WERI-Rb-1 (cell line): ENCODE data around the gene KIFC3.

Experiments used
- DNase-seq: peaks from one replicate; pipeline ENCODE4 v3.0.0-alpha.2; 2020
- H3K27ac ChIP-seq: fragments of 250-450 bp; sonication (Bioruptor Pico); 2 replicates; pipeline ENCODE4 v1.5.1; 2020; ENCODE audit warnings: mild to moderate bottlenecking, moderate library complexity
- H3K27me3 ChIP-seq: fragments of 250-450 bp; sonication (Bioruptor Pico); 2 replicates; pipeline ENCODE4 v1.5.1; 2021; ENCODE audit warnings: mild to moderate bottlenecking, low read depth, moderate library complexity; ENCODE audit not compliant: insufficient read depth, severe bottlenecking
- H3K36me3 ChIP-seq: fragments of 250-450 bp; sonication (Bioruptor Pico); 2 replicates; pipeline ENCODE4 v1.5.1; 2020; ENCODE audit warnings: mild to moderate bottlenecking, moderate library complexity
- H3K4me3 ChIP-seq: 2 replicates; pipeline ENCODE4 v1.5.1; 2011; ENCODE audit warnings: low read depth, mild to moderate bottlenecking, control low read depth, low read length
- H3K9me3 ChIP-seq: fragments of 250-450 bp; sonication (Bioruptor Pico); 2 replicates; pipeline ENCODE4 v1.5.1; 2021; ENCODE audit warnings: mild to moderate bottlenecking, moderate library complexity; ENCODE audit not compliant: severe bottlenecking
- TF ChIP-seq, protein P1 (sequence below): IDR thresholded peaks from 2 replicates; pipeline ENCODE4 v1.5.1; 2011; ENCODE audit warnings: low read depth, mild to moderate bottlenecking, control low read depth, inconsistent platforms, low read length

KIFC3 gene

DNA sequence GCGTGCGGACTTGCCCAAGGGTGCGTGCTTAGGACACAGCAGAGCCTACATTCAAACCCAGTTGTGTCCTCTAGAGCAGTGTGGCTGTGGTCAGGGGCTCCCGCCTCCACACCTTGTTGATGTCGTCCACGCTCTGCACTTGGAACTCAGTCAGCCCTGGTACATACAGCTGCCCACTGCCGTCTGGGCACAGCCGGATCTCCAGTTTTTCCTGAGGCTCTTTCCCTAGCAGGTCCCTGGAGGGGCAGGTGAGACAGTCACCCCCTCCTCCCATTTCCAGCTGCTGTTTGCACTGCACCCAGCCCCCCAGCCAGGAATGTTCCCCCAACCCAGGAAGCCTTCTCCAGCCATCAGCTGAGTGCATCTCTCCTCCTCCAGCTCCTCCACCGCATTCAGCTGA is 41.0 kb downstream of the KIFC3 start:
- no peaks in the 10 kb centered on the region for H3K27me3 ChIP-seq
- H3K4me3 ChIP-seq, result no peak overlapping the region
- no peak for DNase-seq
- H3K36me3 ChIP-seq, result peaks cover 20% of the 10 kb centered on the region
- no peaks in the 10 kb centered on the region for H3K9me3 ChIP-seq
- TF ChIP-seq, protein P1, sequence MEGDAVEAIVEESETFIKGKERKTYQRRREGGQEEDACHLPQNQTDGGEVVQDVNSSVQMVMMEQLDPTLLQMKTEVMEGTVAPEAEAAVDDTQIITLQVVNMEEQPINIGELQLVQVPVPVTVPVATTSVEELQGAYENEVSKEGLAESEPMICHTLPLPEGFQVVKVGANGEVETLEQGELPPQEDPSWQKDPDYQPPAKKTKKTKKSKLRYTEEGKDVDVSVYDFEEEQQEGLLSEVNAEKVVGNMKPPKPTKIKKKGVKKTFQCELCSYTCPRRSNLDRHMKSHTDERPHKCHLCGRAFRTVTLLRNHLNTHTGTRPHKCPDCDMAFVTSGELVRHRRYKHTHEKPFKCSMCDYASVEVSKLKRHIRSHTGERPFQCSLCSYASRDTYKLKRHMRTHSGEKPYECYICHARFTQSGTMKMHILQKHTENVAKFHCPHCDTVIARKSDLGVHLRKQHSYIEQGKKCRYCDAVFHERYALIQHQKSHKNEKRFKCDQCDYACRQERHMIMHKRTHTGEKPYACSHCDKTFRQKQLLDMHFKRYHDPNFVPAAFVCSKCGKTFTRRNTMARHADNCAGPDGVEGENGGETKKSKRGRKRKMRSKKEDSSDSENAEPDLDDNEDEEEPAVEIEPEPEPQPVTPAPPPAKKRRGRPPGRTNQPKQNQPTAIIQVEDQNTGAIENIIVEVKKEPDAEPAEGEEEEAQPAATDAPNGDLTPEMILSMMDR, result no peak
- no peak overlapping the region for H3K27ac ChIP-seq

DNA sequence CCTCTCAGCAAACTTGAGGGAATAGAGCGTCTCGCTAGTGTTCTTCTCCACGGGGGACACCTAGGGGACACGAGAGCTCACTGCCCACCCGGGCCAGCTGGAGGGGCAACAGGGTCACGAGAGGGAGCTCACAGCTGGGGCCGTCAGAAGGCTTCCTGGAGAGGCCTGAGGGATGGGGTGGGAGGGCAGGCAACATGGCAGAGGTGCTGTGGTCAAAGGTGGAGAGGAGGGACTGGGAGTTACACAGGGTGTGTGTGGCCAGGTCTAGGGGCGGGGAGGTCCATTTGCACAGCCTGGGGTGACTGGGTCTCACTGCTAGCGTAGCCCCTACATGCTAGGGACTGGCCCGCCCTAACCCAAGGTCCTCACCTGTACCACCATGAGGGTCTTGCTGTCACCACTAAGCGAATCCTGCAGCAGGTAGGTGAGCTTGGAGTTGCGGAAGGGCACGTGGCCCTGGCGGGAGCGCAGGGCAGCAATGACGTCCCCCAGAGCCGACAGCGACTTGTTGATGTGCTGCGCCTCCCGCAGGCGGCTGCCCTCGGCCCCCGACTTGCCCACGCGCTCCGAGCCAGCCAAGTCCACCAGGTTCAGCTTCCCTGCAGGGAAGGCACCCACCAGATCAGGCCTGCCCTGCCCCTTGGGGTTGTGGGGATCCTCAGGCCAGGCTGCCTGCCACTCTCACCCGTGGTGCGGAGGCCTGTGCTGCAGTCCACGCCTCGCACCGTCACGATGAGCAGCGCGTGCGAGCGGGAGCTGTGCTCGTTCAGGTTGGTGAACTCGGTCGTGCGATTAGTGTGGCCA is 41.7 kb downstream of the KIFC3 start:
- H3K27ac ChIP-seq, result no peak overlapping the region
- TF ChIP-seq, protein P1, result 0 out of 2 replicates have a peak, but pooled peaks have one; percentile 11
- peaks cover 27% of the 10 kb centered on the region for H3K36me3 ChIP-seq
- no peaks in the 10 kb centered on the region for H3K27me3 ChIP-seq
- H3K9me3 ChIP-seq, result no peaks in the 10 kb centered on the region
- H3K4me3 ChIP-seq, result no peak overlapping the region
- no peak for DNase-seq

DNA sequence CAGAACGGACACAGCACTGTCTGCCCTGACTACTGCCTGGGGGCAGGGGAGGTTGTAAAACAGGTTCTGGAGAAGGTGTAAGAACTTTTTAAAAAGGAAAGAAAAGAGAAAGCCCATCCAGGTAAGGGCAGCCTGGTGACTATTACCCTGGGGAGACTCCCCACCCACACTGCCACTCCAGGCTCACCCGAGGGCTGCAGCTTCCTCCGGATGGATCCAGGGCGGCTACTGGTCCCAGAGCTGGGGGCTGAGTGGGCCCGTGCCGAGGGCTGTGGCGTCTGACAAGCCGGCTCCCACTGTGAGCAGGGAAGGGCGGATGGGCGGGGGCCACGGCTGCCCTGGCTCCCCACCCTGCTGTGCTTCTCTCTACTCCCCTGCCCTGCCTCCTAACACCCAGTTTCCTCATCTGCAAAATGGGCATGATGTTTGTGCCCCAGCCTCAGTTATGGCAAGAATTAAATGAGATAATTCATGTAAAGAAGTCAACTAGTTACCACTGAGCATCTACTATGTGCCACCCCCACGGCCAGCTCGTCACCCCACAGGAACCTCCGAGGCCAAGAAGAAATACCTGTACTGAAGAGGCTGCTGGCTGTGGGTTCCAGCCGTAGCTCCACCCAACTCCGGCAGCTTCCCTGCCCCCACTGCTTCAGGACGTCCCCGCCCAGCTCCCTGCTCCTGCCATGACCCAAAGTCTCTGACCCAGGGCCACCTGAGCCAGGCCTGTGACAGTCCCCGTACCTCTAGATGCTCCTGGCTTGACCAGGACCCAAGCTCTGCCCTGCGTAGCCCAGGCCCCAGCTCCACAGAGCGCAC is 42.5 kb downstream of the KIFC3 start:
- Histone ChIP-seq H3K9me3 (no peaks in the 10 kb centered on the region), H3K36me3 (peaks cover 35% of the 10 kb centered on the region), H3K27ac (no peak overlapping the region), H3K27me3 (no peaks in the 10 kb centered on the region), H3K4me3 (no peak overlapping the region)
- no peak for DNase-seq
- TF ChIP-seq, protein P1, result no peak

DNA sequence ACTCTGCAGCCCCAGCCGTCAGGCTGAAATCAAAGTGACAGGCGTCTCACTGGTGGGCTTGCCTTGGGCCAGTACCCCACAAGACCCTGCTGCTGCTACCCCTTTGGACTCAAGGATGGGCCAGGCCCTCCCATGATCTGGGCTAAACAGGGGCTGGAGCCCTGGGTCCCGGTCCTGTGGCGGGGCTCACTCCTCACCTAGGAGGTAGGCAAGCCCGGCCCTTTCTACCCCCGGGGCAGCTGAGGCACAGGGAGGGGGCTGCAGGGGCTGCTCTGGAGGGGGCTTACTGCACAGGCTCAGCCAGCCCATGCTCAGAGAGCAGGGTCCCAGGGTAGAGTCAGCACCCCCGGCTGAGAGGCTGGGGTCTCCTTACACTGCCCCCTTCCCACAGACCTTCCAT is 43.2 kb downstream of the KIFC3 start:
- Histone ChIP-seq H3K27ac (no peak overlapping the region), H3K36me3 (peaks cover 39% of the 10 kb centered on the region)

DNA sequence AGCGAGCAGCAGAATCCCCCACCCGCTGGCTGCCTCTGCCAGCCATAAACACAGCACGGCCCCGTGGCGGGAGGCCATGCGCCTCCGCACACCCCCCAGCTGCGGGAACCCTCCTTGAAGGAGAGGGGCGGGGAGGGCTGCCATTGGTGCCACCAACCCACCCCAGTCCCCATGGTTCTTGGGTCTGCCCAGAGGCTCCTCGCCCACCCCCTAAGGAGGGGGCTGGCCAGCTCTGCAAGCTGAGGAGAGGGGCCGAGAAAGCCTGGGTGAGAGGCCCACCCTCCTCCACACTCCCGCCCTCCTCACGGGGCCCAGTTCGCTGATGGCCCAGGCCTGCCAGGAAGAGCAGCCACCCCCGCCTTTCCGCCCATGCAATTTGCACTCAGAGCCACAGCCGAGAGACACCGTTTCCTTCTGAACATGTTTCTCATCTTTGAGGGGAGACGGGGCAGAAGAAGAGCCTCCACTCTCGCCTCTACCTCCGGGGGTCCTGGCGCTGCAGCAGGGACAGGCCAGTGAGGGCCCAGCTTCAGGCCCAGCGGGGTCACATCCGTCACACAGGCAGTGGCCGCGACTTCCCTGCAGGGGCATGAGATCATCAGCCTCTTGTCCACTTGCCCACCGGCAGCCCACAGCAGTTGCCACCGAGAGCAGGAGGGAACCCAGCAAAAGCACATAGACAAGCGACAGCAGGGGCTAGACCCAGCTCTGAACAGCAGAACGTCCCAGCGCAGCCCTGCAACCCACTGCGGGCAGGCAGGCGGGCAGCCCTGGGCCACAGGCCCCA is 43.8 kb downstream of the KIFC3 start:
- TF ChIP-seq, protein P1, result no peak
- H3K27me3 ChIP-seq, result no peaks in the 10 kb centered on the region
- no peak overlapping the region for H3K27ac ChIP-seq
- DNase-seq, result no peak
- H3K4me3 ChIP-seq, result no peak overlapping the region
- peaks cover 44% of the 10 kb centered on the region for H3K36me3 ChIP-seq
- H3K9me3 ChIP-seq, result no peaks in the 10 kb centered on the region

More for the DNA sequence above, 43.2 kb downstream of the KIFC3 start:
- no peak for DNase-seq
- Histone ChIP-seq H3K27me3 (no peaks in the 10 kb centered on the region), H3K9me3 (no peaks in the 10 kb centered on the region), H3K4me3 (no peak overlapping the region)
- TF ChIP-seq, protein P1, result no peak
